Esophagus squamous epithelium (tissue), 4 donors: Measurements from ENCODE around the gene PHF23.

Experiments
- CTCF ChIP-seq, 6 experiments: fragments of 450-650 bp in 4 of 6; fragments of 200-600 bp in 2 of 6; sonication (generic) in 2 of 6; IDR thresholded peaks; one replicate each; pipeline ENCODE4 v1.5.1; 2016 to 2019; ENCODE audit warnings: antibody characterized with exemption in 6 of 6, mild to moderate bottlenecking in 4 of 6, moderate library complexity in 4 of 6
- POLR2A ChIP-seq, 4 donors: fragments of 450-650 bp; IDR thresholded peaks; one replicate each; pipeline ENCODE4 v1.6.1; 2017; ENCODE audit warnings: antibody characterized with exemption in 4 of 4, mild to moderate bottlenecking in 4 of 4, moderate library complexity in 3 of 4

- TF ChIP-seq CTCF (IDR thresholded peaks at IDR 0.05) (no peak), POLR2A (IDR thresholded peaks at IDR 0.05) (no peak)
Observed at GRCh38 chr17:7204336-7204735, 34.9 kb downstream of the PHF23 start.
